MM.1S (cell line): ENCODE measurements around the gene ZNF438.

Source experiments
- DNase-seq: peaks from one replicate; pipeline ENCODE4 v3.0.0-alpha.2; 2015
- H2AFZ ChIP-seq: fragments of 300-600 bp; sonication (generic); 2 replicates; pipeline ENCODE4 v1.6.0; 2016; ENCODE audit warnings: antibody characterized with exemption, low read length
- H3F3A ChIP-seq: fragments of 300-600 bp; sonication (generic); 2 replicates; pipeline ENCODE4 v1.6.1; 2016; ENCODE audit warnings: mild to moderate bottlenecking, antibody characterized with exemption, low read length, moderate library complexity, mixed read lengths; ENCODE audit not compliant: insufficient read depth
- H3K27ac ChIP-seq: fragments of 300-600 bp; sonication (generic); 2 replicates; pipeline ENCODE4 v1.5.1; 2016; ENCODE audit warnings: mild to moderate bottlenecking, low read length
- H3K27me3 ChIP-seq: fragments of 300-600 bp; sonication (generic); replicated peaks from 2 replicates; pipeline ENCODE4 v1.6.0; 2016; ENCODE audit warnings: low read length; ENCODE audit not compliant: insufficient read depth
- H3K36me3 ChIP-seq: fragments of 300-600 bp; sonication (generic); replicated peaks from 2 replicates; pipeline ENCODE4 v1.6.1; 2016; ENCODE audit warnings: mild to moderate bottlenecking, low read length, mixed read lengths; ENCODE audit not compliant: insufficient read depth
- H3K4me1 ChIP-seq: fragments of 300-600 bp; sonication (generic); 2 replicates; pipeline ENCODE4 v1.6.1; 2016; ENCODE audit warnings: low read length, mixed read lengths
- H3K4me2 ChIP-seq: fragments of 300-600 bp; sonication (generic); 2 replicates; pipeline ENCODE4 v1.6.0; 2016; ENCODE audit warnings: low read depth, low read length
- H3K4me3 ChIP-seq: fragments of 300-600 bp; sonication (generic); 2 replicates; pipeline ENCODE4 v1.5.1; 2016; ENCODE audit warnings: low read length, mixed read lengths
- H3K79me2 ChIP-seq: fragments of 300-600 bp; sonication (generic); 2 replicates; pipeline ENCODE4 v1.6.1; 2016; ENCODE audit warnings: mixed run types, low read length, mixed read lengths
- H3K9ac ChIP-seq: fragments of 300-600 bp; sonication (generic); 2 replicates; pipeline ENCODE4 v1.6.1; 2016; ENCODE audit warnings: low read length, mixed read lengths
- H3K9me2 ChIP-seq: fragments of 300-600 bp; sonication (generic); replicated peaks from 2 replicates; pipeline ENCODE4 v1.6.1; 2016; ENCODE audit warnings: mild to moderate bottlenecking, low read length, mixed read lengths; ENCODE audit not compliant: insufficient read depth
- H3K9me3 ChIP-seq: fragments of 300-600 bp; sonication (generic); replicated peaks from 2 replicates; pipeline ENCODE4 v1.6.1; 2016; ENCODE audit warnings: mild to moderate bottlenecking, low read length, mixed read lengths; ENCODE audit not compliant: insufficient read depth
- H4K20me1 ChIP-seq: fragments of 300-600 bp; sonication (generic); 2 replicates; pipeline ENCODE4 v1.6.1; 2016; ENCODE audit warnings: mild to moderate bottlenecking, low read length, moderate library complexity, mixed read lengths; ENCODE audit not compliant: insufficient read depth
- EZH2 ChIP-seq: fragments of 300-600 bp; sonication (generic); optimal IDR thresholded peaks from 2 replicates; pipeline ENCODE3; 2017; ENCODE audit warnings: low read depth, mild to moderate bottlenecking, antibody characterized with exemption, low read length, mixed read lengths
- EZH2phosphoT487 ChIP-seq: fragments of 300-600 bp; sonication (generic); IDR thresholded peaks from 2 replicates; pipeline ENCODE4 v1.6.1; 2018; ENCODE audit warnings: antibody characterized with exemption, low read length
- TF ChIP-seq, protein P1 (sequence below): fragments of 300-600 bp; sonication (generic); IDR thresholded peaks from 2 replicates; pipeline ENCODE4 v1.5.1; 2016; ENCODE audit warnings: antibody characterized with exemption, low read length, mixed read lengths

Gene ZNF438

GRCh38 chr10:30826679-30827078, 205.0 kb downstream of the ZNF438 start:
- Histone ChIP-seq H3K4me3 (no peak overlapping the region), H2AFZ (no peak overlapping the region), H3K36me3 (no peaks in the 10 kb centered on the region), H3K79me2 (no peaks in the 10 kb centered on the region), H3K9me2 (no peaks in the 10 kb centered on the region), H3K9me3 (no peaks in the 10 kb centered on the region), H3K4me1 (no peaks in the 10 kb centered on the region), H3K4me2 (no peak overlapping the region), H3K27me3 (no peaks in the 10 kb centered on the region), H3F3A (no peaks in the 10 kb centered on the region), H3K9ac (no peak overlapping the region), H3K27ac (no peak overlapping the region), H4K20me1 (no peaks in the 10 kb centered on the region)
- TF ChIP-seq EZH2phosphoT487: no peak
- no peak for TF ChIP-seq EZH2
- TF ChIP-seq, protein P1, sequence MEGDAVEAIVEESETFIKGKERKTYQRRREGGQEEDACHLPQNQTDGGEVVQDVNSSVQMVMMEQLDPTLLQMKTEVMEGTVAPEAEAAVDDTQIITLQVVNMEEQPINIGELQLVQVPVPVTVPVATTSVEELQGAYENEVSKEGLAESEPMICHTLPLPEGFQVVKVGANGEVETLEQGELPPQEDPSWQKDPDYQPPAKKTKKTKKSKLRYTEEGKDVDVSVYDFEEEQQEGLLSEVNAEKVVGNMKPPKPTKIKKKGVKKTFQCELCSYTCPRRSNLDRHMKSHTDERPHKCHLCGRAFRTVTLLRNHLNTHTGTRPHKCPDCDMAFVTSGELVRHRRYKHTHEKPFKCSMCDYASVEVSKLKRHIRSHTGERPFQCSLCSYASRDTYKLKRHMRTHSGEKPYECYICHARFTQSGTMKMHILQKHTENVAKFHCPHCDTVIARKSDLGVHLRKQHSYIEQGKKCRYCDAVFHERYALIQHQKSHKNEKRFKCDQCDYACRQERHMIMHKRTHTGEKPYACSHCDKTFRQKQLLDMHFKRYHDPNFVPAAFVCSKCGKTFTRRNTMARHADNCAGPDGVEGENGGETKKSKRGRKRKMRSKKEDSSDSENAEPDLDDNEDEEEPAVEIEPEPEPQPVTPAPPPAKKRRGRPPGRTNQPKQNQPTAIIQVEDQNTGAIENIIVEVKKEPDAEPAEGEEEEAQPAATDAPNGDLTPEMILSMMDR: no peak
- DNase-seq: no peak

DNA sequence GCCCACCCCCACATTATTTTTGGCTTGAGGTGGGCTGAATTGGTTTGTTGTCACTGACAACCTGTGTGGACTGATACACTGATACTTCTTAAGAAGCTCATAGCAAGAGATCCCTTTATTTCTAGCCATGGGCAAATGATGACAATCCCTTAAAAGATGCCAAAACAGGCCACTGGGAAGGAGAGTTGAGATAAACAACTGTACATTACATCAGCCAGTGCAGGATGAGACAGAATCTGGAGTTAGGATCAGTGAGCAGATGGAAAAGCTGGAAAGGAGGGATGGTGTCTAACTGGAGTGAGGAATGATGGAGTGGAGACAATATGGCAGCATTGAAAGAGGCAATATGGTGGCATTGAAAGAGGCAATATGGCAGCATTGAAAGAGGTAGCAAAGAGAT, 206.2 kb downstream of the ZNF438 start:
- H3K4me3 ChIP-seq: no peak overlapping the region
- H3K36me3 ChIP-seq: no peaks in the 10 kb centered on the region
- H3K79me2 ChIP-seq: no peaks in the 10 kb centered on the region
- no peak for DNase-seq
- H3K27ac ChIP-seq: no peak overlapping the region
- H2AFZ ChIP-seq: no peak overlapping the region
- H3K9me2 ChIP-seq: no peaks in the 10 kb centered on the region
- H3F3A ChIP-seq: no peaks in the 10 kb centered on the region
- no peaks in the 10 kb centered on the region for H3K27me3 ChIP-seq
- no peaks in the 10 kb centered on the region for H3K9me3 ChIP-seq
- no peak overlapping the region for H3K9ac ChIP-seq
- no peak for TF ChIP-seq EZH2
- TF ChIP-seq, protein P1: no peak
- no peak for TF ChIP-seq EZH2phosphoT487
- no peaks in the 10 kb centered on the region for H3K4me1 ChIP-seq
- H3K4me2 ChIP-seq: no peak overlapping the region
- no peaks in the 10 kb centered on the region for H4K20me1 ChIP-seq

GRCh38 chr10:30825022-30825421, 206.6 kb downstream of the ZNF438 start:
- H3K4me2 ChIP-seq: no peak overlapping the region
- H3K9me3 ChIP-seq: no peaks in the 10 kb centered on the region
- H3K4me3 ChIP-seq: no peak overlapping the region
- H2AFZ ChIP-seq: no peak overlapping the region
- no peaks in the 10 kb centered on the region for H4K20me1 ChIP-seq
- H3K27ac ChIP-seq: no peak overlapping the region
- H3F3A ChIP-seq: no peaks in the 10 kb centered on the region
- no peak overlapping the region for H3K9ac ChIP-seq
- DNase-seq: no peak
- H3K27me3 ChIP-seq: no peaks in the 10 kb centered on the region
- no peaks in the 10 kb centered on the region for H3K9me2 ChIP-seq
- H3K79me2 ChIP-seq: no peaks in the 10 kb centered on the region
- TF ChIP-seq EZH2phosphoT487: no peak
- TF ChIP-seq EZH2: no peak
- TF ChIP-seq, protein P1: no peak
- H3K36me3 ChIP-seq: no peaks in the 10 kb centered on the region
- no peaks in the 10 kb centered on the region for H3K4me1 ChIP-seq
